NCI-H524 treated with DMSO at 0.1 percent for 48 hours (cell line): ENCODE measurements around the gene P2RX6.

Experiments
- DNase-seq: peaks from one replicate; lab custom pipeline; 2025; lab: John Stamatoyannopoulos, UW

The P2RX6 gene

DNA sequence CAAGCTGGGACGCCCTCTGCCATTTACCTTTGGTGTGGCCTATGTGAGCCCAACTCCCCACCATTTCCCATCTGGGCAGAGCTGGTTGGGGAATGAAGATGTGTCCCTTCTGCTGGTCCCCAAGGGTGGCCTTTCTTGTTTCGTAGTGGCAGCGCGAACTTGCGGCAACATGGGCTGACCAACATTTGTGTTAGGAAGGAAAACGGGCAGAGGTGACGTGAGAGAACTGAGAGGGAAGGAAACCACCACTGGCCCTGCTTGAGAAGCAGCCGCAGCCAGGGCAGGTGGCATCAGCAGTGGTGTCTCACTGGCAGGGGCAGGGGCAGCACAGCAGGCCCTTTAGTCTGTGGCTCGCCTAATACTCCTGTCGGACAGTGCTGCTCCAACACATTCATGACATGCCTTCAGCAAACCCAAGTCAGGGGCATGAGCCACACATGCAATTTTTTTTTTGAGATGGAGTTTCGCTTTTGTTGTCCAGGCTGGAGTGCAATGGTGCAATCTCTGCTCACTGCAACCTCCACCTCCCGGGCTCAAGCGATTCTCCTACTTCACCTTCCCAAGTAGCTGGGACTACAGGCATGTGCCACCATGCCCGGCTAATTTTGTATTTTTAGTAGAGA, 60.7 kb downstream of the P2RX6 start:
- DNase-seq = no peak

DNA sequence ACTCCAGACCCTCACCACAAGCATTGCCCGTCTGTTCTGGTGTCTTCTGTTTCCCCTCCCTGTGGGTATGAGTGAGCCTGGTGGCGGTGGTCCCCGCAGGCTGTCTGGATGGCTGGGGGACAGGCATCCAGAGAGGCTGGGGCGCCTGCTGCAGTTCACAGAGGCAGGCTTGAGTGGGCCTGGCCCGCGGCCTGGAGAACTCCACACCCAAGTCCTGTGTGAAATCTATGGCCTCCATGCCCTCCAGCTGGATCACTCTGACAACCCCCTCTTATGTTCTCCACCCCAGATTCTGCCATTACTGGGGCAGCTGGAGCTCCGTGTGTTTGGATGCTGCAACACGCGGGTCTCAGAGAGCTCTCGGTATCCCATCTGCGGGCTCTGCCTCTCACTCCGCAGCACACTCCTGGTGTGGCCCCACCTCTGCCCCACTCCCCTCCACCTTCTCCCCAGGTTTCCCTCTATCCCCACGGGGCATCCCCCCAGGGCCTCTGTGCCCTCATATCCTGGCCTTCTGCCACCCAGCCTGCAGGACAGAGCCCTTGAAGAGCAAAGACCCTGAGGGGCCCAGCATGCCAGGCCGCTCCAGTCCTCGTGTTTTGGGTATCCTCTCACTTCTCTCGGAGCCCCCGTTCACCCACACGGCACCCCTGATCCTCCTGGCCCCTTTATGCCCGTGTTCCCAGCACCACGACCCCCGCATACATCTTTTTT, 62.1 kb downstream of the P2RX6 start:
- no peak for DNase-seq
